Measurements from ENCODE around the gene ALG12. TPM values are rescaled to one million over a fixed set of nuclear protein-coding genes. Genes with fewer than 3 reads are reported as not detected.

Gene ALG12
- total and polyA plus RNA-seq, 2 donors (not counting 1 experiment from before 2014, with no cell fraction given) = 15.2 to 16.6 TPM

DNA sequence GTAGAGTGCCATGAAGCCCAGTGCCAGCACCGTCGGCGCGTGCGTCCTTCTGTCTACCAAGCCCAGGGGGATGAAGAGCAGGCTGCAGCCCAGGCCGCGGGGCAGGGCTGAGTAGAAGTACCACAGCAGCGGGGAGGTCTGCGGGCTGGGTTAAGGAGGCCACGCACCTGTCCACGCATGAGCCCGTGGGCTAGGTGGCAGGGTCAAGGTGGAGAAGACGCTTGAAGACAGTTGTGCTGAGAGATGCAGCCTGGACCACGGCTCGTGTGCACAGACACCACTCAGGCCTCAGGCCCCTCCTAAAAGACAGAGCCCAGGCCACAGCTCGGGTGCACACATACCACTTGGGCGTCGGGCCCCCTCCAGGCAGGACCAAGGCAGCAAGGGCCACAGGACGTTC lies 10.4 kb downstream of the ALG12 start:
- Mint-ChIP-seq H3K9me3 (ENCODE audit: insufficient read depth) (no peaks in the 10 kb centered on the region), H3K4me1 (no peaks in the 10 kb centered on the region), H3K27me3 (no peaks in the 10 kb centered on the region), H3K4me3 (no peak overlapping the region), H3K27ac (no peak overlapping the region)
- no peak overlapping the region for H3K27ac ChIP-seq (ENCODE audit: low read length in 2 of 2)
- POLR2A ChIA-PET = no interaction called here
- CTCF ChIA-PET = interaction anchor here (0.5 kb wide), 1 partner anchor 172 kb away, joined by 3 read pairs; no protein-coding TSS in a partner anchor
- H3K27me3 ChIP-seq (replicated peaks in 1 of 4; ENCODE audit: control extremely low read depth in 1 of 4, control insufficient read depth in 3 of 4, insufficient read depth in 4 of 4, low read length in 3 of 4) = no peaks in the 10 kb centered on the region
- 98% methylated on average over 19 of the region's 19 CpGs for WGBS (ENCODE audit: insufficient coverage)
- H3K4me3 ChIP-seq (ENCODE audit: control extremely low read depth in 1 of 5, extremely low read depth in 1 of 5, insufficient read depth in 1 of 5, low read depth in 2 of 5, low read length in 4 of 5) = no peak overlapping the region
- H4K20me1 ChIP-seq (ENCODE audit: control insufficient read depth, insufficient read depth, low read length, poor library complexity, severe bottlenecking) = peaks cover 26% of the 10 kb centered on the region
- H3K9ac ChIP-seq (ENCODE audit: low read length) = no peak overlapping the region
- H3K79me2 ChIP-seq (ENCODE audit: control insufficient read depth, insufficient read depth, low read length) = peaks cover 39% of the 10 kb centered on the region
- intact Hi-C loops (cut with micrococcal nuclease) = no loop called here
- TF ChIP-seq EZH2 (IDR thresholded peaks at IDR 0.05; ENCODE audit: borderline replicate concordance, insufficient read depth, low read depth, low read length, poor library complexity, severe bottlenecking) = no peak
- TF ChIP-seq, protein P1, sequence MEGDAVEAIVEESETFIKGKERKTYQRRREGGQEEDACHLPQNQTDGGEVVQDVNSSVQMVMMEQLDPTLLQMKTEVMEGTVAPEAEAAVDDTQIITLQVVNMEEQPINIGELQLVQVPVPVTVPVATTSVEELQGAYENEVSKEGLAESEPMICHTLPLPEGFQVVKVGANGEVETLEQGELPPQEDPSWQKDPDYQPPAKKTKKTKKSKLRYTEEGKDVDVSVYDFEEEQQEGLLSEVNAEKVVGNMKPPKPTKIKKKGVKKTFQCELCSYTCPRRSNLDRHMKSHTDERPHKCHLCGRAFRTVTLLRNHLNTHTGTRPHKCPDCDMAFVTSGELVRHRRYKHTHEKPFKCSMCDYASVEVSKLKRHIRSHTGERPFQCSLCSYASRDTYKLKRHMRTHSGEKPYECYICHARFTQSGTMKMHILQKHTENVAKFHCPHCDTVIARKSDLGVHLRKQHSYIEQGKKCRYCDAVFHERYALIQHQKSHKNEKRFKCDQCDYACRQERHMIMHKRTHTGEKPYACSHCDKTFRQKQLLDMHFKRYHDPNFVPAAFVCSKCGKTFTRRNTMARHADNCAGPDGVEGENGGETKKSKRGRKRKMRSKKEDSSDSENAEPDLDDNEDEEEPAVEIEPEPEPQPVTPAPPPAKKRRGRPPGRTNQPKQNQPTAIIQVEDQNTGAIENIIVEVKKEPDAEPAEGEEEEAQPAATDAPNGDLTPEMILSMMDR (IDR thresholded peaks at IDR 0.05) = no peak
- no peak overlapping the region for H3K4me2 ChIP-seq (replicated peaks; ENCODE audit: low read depth, low read length, poor library complexity, severe bottlenecking)
- DNase-seq (no peak), ATAC-seq (ENCODE audit: low read depth) (no peak)
- H3K36me3 ChIP-seq (replicated peaks in 1 of 2; ENCODE audit: control extremely low read depth in 1 of 2, control insufficient read depth in 1 of 2, extremely low read depth in 1 of 2, insufficient read depth in 2 of 2, low read length in 1 of 2) = peaks cover 0 to 57% of the 10 kb centered on the region in 2 experiments
- H3K4me1 ChIP-seq (ENCODE audit: control insufficient read depth in 2 of 2, insufficient read depth in 2 of 2, low read length in 2 of 2) = no peaks in the 10 kb centered on the region
- H3K9me3 ChIP-seq (ENCODE audit: control extremely low read depth in 1 of 3, control insufficient read depth in 2 of 3, insufficient read depth in 1 of 3, low read length in 2 of 3) = no peaks in the 10 kb centered on the region
- H2AFZ ChIP-seq (ENCODE audit: insufficient read depth, low read depth, low read length, poor library complexity, severe bottlenecking) = no peak overlapping the region

- ATAC-seq (ENCODE audit: low read depth) = no peak
- Mint-ChIP-seq H3K27me3 (no peaks in the 10 kb centered on the region), H3K9me3 (ENCODE audit: insufficient read depth) (no peaks in the 10 kb centered on the region), H3K4me1 (no peaks in the 10 kb centered on the region), H3K27ac (no peak overlapping the region), H3K4me3 (no peak overlapping the region)
- Histone ChIP-seq H3K4me1 (ENCODE audit: control insufficient read depth in 2 of 2, insufficient read depth in 2 of 2, low read length in 2 of 2) (no peaks in the 10 kb centered on the region), H3K9me3 (ENCODE audit: control extremely low read depth in 1 of 3, control insufficient read depth in 2 of 3, insufficient read depth in 1 of 3, low read length in 2 of 3) (peaks cover 0 to 4% (median 0%) of the 10 kb centered on the region in 3 donors), H3K36me3 (replicated peaks in 1 of 2; ENCODE audit: control extremely low read depth in 1 of 2, control insufficient read depth in 1 of 2, extremely low read depth in 1 of 2, insufficient read depth in 2 of 2, low read length in 1 of 2) (peaks cover 0 to 57% of the 10 kb centered on the region in 2 experiments), H3K4me3 (ENCODE audit: control extremely low read depth in 1 of 5, extremely low read depth in 1 of 5, insufficient read depth in 1 of 5, low read depth in 2 of 5, low read length in 4 of 5) (no peak overlapping the region), H3K9ac (ENCODE audit: low read length) (no peak overlapping the region), H3K27ac (ENCODE audit: low read length in 2 of 2) (no peak overlapping the region), H3K27me3 (replicated peaks in 1 of 4; ENCODE audit: control extremely low read depth in 1 of 4, control insufficient read depth in 3 of 4, insufficient read depth in 4 of 4, low read length in 3 of 4) (no peaks in the 10 kb centered on the region), H3K79me2 (ENCODE audit: control insufficient read depth, insufficient read depth, low read length) (peaks cover 32% of the 10 kb centered on the region), H3K4me2 (replicated peaks; ENCODE audit: low read depth, low read length, poor library complexity, severe bottlenecking) (no peak overlapping the region), H4K20me1 (ENCODE audit: control insufficient read depth, insufficient read depth, low read length, poor library complexity, severe bottlenecking) (peaks cover 26% of the 10 kb centered on the region), H2AFZ (ENCODE audit: insufficient read depth, low read depth, low read length, poor library complexity, severe bottlenecking) (no peak overlapping the region)
- 94% methylated on average over 14 of the region's 14 CpGs for WGBS (ENCODE audit: insufficient coverage)
- intact Hi-C loops (cut with micrococcal nuclease) = no loop called here
- DNase-seq = no peak
- CTCF ChIA-PET = interaction anchor here (0.5 kb wide), 1 partner anchor 173 kb away, joined by 3 read pairs; no protein-coding TSS in a partner anchor
- POLR2A ChIA-PET = no interaction called here
- no peak for TF ChIP-seq EZH2 (IDR thresholded peaks at IDR 0.05; ENCODE audit: borderline replicate concordance, insufficient read depth, low read depth, low read length, poor library complexity, severe bottlenecking)
- TF ChIP-seq, protein P1 (IDR thresholded peaks at IDR 0.05) = no peak
Observed at GRCh38 chr22:49906799-49907290, 11.4 kb downstream of the ALG12 start.

All from B cell (primary cell).